Measurements from ENCODE around the gene LDLRAD3.

GRCh38 chr11:35932681-35933319 is 11.1 kb upstream of the LDLRAD3 start:
- TF ChIP-seq GATA2 (IDR thresholded peaks at IDR 0.05; ENCODE audit: low read depth, low read length) (no peak), GATA3 (IDR thresholded peaks at IDR 0.05; ENCODE audit: low read depth, low read length) (no peak)

All from SH-SY5Y (cell line).